Measurements from ENCODE around the gene ACTG2. TPM values are rescaled to one million over a fixed set of nuclear protein-coding genes. Genes with fewer than 3 reads are reported as not detected.
"Not testable (repeated sequence)": the region's sequence is repeated elsewhere in the genome, so short reads cannot be mapped to it uniquely, and the experiment has no call there.

Gene ACTG2
- polyA plus RNA-seq, 3 donors = not detected

- Histone ChIP-seq H3K79me2 (ENCODE audit: insufficient read depth, low read length) (no peaks in the 10 kb centered on the region), H3K4me3 (replicated peaks in 1 of 3; ENCODE audit: low read depth in 2 of 3, low read length in 3 of 3) (no peak overlapping the region), H3K36me3 (replicated peaks in 1 of 2; ENCODE audit: control insufficient read depth in 1 of 2, insufficient read depth in 2 of 2, low read length in 2 of 2) (peaks cover 19 to 28% of the 10 kb centered on the region in 2 donors), H3K4me1 (ENCODE audit: control insufficient read depth in 1 of 2, insufficient read depth in 2 of 2, low read length in 2 of 2) (no peaks in the 10 kb centered on the region), H3K4me2 (replicated peaks; ENCODE audit: extremely low read depth, low read length, poor library complexity, severe bottlenecking) (no peak overlapping the region), H2AFZ (ENCODE audit: insufficient read depth, low read depth, low read length, poor library complexity, severe bottlenecking) (no peak overlapping the region), H3K27me3 (ENCODE audit: control insufficient read depth in 2 of 2, insufficient read depth in 2 of 2, low read length in 2 of 2) (no peaks in the 10 kb centered on the region), H3K9me3 (replicated peaks in 1 of 2; ENCODE audit: control insufficient read depth in 1 of 2, insufficient read depth in 1 of 2, low read length in 2 of 2) (no peaks in the 10 kb centered on the region), H3K27ac (ENCODE audit: low read depth in 1 of 2, low read length in 2 of 2) (no peak overlapping the region), H4K20me1 (ENCODE audit: insufficient read depth, low read length) (no peaks in the 10 kb centered on the region), H3K9ac (ENCODE audit: insufficient read depth, low read length, poor library complexity, severe bottlenecking) (no peak overlapping the region)
- WGBS (ENCODE audit: insufficient coverage) = 100% methylated on average over 1 of the region's 4 CpGs
- H3K4me1 Mint-ChIP-seq = peaks cover 1% of the 10 kb centered on the region
- no peaks in the 10 kb centered on the region for H3K27me3 Mint-ChIP-seq (ENCODE audit: low read depth in 3 of 3)
- no peaks in the 10 kb centered on the region for H3K9me3 Mint-ChIP-seq
- no peak for TF ChIP-seq CTCF (IDR thresholded peaks at IDR 0.05)
- peaks cover 35 to 41% of the 10 kb centered on the region in 2 donors for H3K36me3 Mint-ChIP-seq
- DNase-seq = no peak
- no peak overlapping the region for H3K27ac Mint-ChIP-seq
- intact Hi-C loops (cut with micrococcal nuclease) = no loop called here
- no peak overlapping the region for H3K4me3 Mint-ChIP-seq
These were observed 22.7 kb upstream of the ACTG2 start for GRCh38 chr2:73870084-73870483.

GRCh38 chr2:73877071-73877802, 15.6 kb upstream of the ACTG2 start:
- peak overlapping the region; percentile 13 to 78 for H3K4me3 Mint-ChIP-seq
- peak overlapping the region; percentile 9 for H2AFZ ChIP-seq (ENCODE audit: insufficient read depth, low read depth, low read length, poor library complexity, severe bottlenecking)
- H3K4me1 Mint-ChIP-seq = peaks cover 20% of the 10 kb centered on the region
- H3K9me3 ChIP-seq (replicated peaks in 1 of 2; ENCODE audit: control insufficient read depth in 1 of 2, insufficient read depth in 1 of 2, low read length in 2 of 2) = no peaks in the 10 kb centered on the region
- no peaks in the 10 kb centered on the region for H3K9me3 Mint-ChIP-seq
- no peak for TF ChIP-seq CTCF (IDR thresholded peaks at IDR 0.05)
- WGBS (ENCODE audit: insufficient coverage) = 68% methylated on average over 4 of the region's 9 CpGs
- H3K79me2 ChIP-seq (ENCODE audit: insufficient read depth, low read length) = no peaks in the 10 kb centered on the region
- H3K27ac ChIP-seq (ENCODE audit: low read depth in 1 of 2, low read length in 2 of 2) = peak overlapping the region in 1 of 2 donors; percentile 65
- intact Hi-C loops (cut with micrococcal nuclease) = no loop called here
- H3K36me3 Mint-ChIP-seq = peaks cover 4 to 7% of the 10 kb centered on the region in 2 donors
- peaks cover 15 to 17% of the 10 kb centered on the region in 2 donors for H3K4me1 ChIP-seq (ENCODE audit: control insufficient read depth in 1 of 2, insufficient read depth in 2 of 2, low read length in 2 of 2)
- no peak overlapping the region for H3K9ac ChIP-seq (ENCODE audit: insufficient read depth, low read length, poor library complexity, severe bottlenecking)
- H3K27ac Mint-ChIP-seq = peak overlapping the region; percentile 79 to 91 (median 85)
- no peaks in the 10 kb centered on the region for H4K20me1 ChIP-seq (ENCODE audit: insufficient read depth, low read length)
- peak overlapping the region; percentile 68 for H3K4me2 ChIP-seq (replicated peaks; ENCODE audit: extremely low read depth, low read length, poor library complexity, severe bottlenecking)
- H3K36me3 ChIP-seq (replicated peaks in 1 of 2; ENCODE audit: control insufficient read depth in 1 of 2, insufficient read depth in 2 of 2, low read length in 2 of 2) = peaks cover 0 to 5% of the 10 kb centered on the region in 2 donors
- peak overlapping the region in 2 of 3 experiments; percentile 38 to 56 for H3K4me3 ChIP-seq (replicated peaks in 1 of 3; ENCODE audit: low read depth in 2 of 3, low read length in 3 of 3)
- no peaks in the 10 kb centered on the region for H3K27me3 ChIP-seq (ENCODE audit: control insufficient read depth in 2 of 2, insufficient read depth in 2 of 2, low read length in 2 of 2)
- H3K27me3 Mint-ChIP-seq (ENCODE audit: low read depth in 3 of 3) = peaks cover 0 to 6% (median 0%) of the 10 kb centered on the region in 3 donors
- peak; percentile 69 to 80 (median 70) for DNase-seq

- H3K27me3 ChIP-seq (ENCODE audit: control insufficient read depth in 2 of 2, insufficient read depth in 2 of 2, low read length in 2 of 2); H3K79me2 ChIP-seq (ENCODE audit: insufficient read depth, low read length); H3K27me3 Mint-ChIP-seq (ENCODE audit: low read depth in 3 of 3); H3K9ac ChIP-seq (ENCODE audit: insufficient read depth, low read length, poor library complexity, severe bottlenecking); H3K4me3 Mint-ChIP-seq; H3K9me3 ChIP-seq (replicated peaks in 1 of 2; ENCODE audit: control insufficient read depth in 1 of 2, insufficient read depth in 1 of 2, low read length in 2 of 2); intact Hi-C loops (cut with micrococcal nuclease); H4K20me1 ChIP-seq (ENCODE audit: insufficient read depth, low read length); DNase-seq; H3K36me3 Mint-ChIP-seq; H3K9me3 Mint-ChIP-seq; H3K36me3 ChIP-seq (replicated peaks in 1 of 2; ENCODE audit: control insufficient read depth in 1 of 2, insufficient read depth in 2 of 2, low read length in 2 of 2): not testable (repeated sequence)
- H3K27ac ChIP-seq (ENCODE audit: low read depth in 1 of 2, low read length in 2 of 2) = peak overlapping the region in 1 of 2 donors; percentile 65
- H3K4me3 ChIP-seq (replicated peaks in 1 of 3; ENCODE audit: low read depth in 2 of 3, low read length in 3 of 3) = peak overlapping the region in 2 of 3 experiments; percentile 38 to 56
- Mint-ChIP-seq H3K4me1 (peaks cover 20% of the 10 kb centered on the region), H3K27ac (peak overlapping the region; percentile 79 to 91 (median 85))
- peak overlapping the region; percentile 9 for H2AFZ ChIP-seq (ENCODE audit: insufficient read depth, low read depth, low read length, poor library complexity, severe bottlenecking)
- WGBS (ENCODE audit: insufficient coverage) = 83% methylated on average over 1 of the region's 5 CpGs
- H3K4me2 ChIP-seq (replicated peaks; ENCODE audit: extremely low read depth, low read length, poor library complexity, severe bottlenecking) = peak overlapping the region; percentile 68
- peaks cover 15 to 17% of the 10 kb centered on the region in 2 donors for H3K4me1 ChIP-seq (ENCODE audit: control insufficient read depth in 1 of 2, insufficient read depth in 2 of 2, low read length in 2 of 2)
These were observed 14.8 kb upstream of the ACTG2 start for GRCh38 chr2:73877984-73878383.

Data from CD14-positive monocyte (primary cell).